Activated CD8-positive, alpha-beta memory T cell treated with anti-CD3 and anti-CD28 coated beads, Interleukin-2, amount 50 U/mL, for 1 hour (primary cell): ENCODE data around the gene TGFBR3.

Experiments used
- DNase-seq: peaks from one replicate; pipeline ENCODE4 v3.0.0-alpha.2; 2020; ENCODE audit errors: extremely low read depth

Gene TGFBR3

GRCh38 chr1:91778964-91779363, 107.0 kb downstream of the TGFBR3 start:
- no peak for DNase-seq

GRCh38 chr1:91777630-91778300, 108.2 kb downstream of the TGFBR3 start:
- DNase-seq, result no peak

GRCh38 chr1:91777196-91777595, 108.8 kb downstream of the TGFBR3 start:
- no peak for DNase-seq

- DNase-seq, result no peak
Observed at GRCh38 chr1:91776068-91776794, 109.7 kb downstream of the TGFBR3 start.

GRCh38 chr1:91775227-91775626, 110.7 kb downstream of the TGFBR3 start:
- DNase-seq, result no peak

GRCh38 chr1:91774520-91775203, 111.3 kb downstream of the TGFBR3 start:
- no peak for DNase-seq

- DNase-seq, result no peak
Observed at GRCh38 chr1:91771717-91772116, 114.2 kb downstream of the TGFBR3 start.

- no peak for DNase-seq
Observed at GRCh38 chr1:91770667-91771268, 115.2 kb downstream of the TGFBR3 start.

GRCh38 chr1:91769742-91770141, 116.2 kb downstream of the TGFBR3 start:
- no peak for DNase-seq

- DNase-seq, result no peak
Observed at GRCh38 chr1:91768786-91769725, 116.9 kb downstream of the TGFBR3 start.

GRCh38 chr1:91768120-91768519, 117.8 kb downstream of the TGFBR3 start:
- no peak for DNase-seq

GRCh38 chr1:91766883-91767282, 119.1 kb downstream of the TGFBR3 start:
- DNase-seq, result no peak

- no peak for DNase-seq
Observed at GRCh38 chr1:91765880-91766443, 120.0 kb downstream of the TGFBR3 start.

- no peak for DNase-seq
Observed at GRCh38 chr1:91765293-91765692, 120.7 kb downstream of the TGFBR3 start.

GRCh38 chr1:91764471-91765115, 121.4 kb downstream of the TGFBR3 start:
- no peak for DNase-seq

- DNase-seq, result no peak
Observed at GRCh38 chr1:91763252-91763651, 122.7 kb downstream of the TGFBR3 start.

GRCh38 chr1:91761295-91761721, 124.6 kb downstream of the TGFBR3 start:
- DNase-seq, result no peak

- DNase-seq, result no peak
Observed at GRCh38 chr1:91760512-91760911, 125.4 kb downstream of the TGFBR3 start.

- no peak for DNase-seq
Observed at GRCh38 chr1:91759076-91759475, 126.9 kb downstream of the TGFBR3 start.

- no peak for DNase-seq
Observed at GRCh38 chr1:91757763-91758460, 128.0 kb downstream of the TGFBR3 start.
